OCI-LY7 (cell line): ENCODE results near the gene CREB5.

Experiments
- EZH2phosphoT487 ChIP-seq: fragments of 200-600 bp; sonication (generic); IDR thresholded peaks from 2 replicates; pipeline ENCODE4 v1.6.1; 2018; ENCODE audit warnings: low read depth, borderline replicate concordance, mild to moderate bottlenecking, mixed run types, antibody characterized with exemption, low read length, moderate library complexity, mixed read lengths
- TF ChIP-seq, protein P1 (sequence below): fragments of 200-600 bp; sonication (generic); conservative IDR thresholded peaks from 2 replicates; pipeline ENCODE4 v1.5.1; 2014; ENCODE audit warnings: mild to moderate bottlenecking, antibody characterized with exemption, low read length, moderate library complexity, mixed read lengths

GRCh38 chr7:28802450-28802849 lies 390.1 kb downstream of the CREB5 start:
- TF ChIP-seq, protein P1, sequence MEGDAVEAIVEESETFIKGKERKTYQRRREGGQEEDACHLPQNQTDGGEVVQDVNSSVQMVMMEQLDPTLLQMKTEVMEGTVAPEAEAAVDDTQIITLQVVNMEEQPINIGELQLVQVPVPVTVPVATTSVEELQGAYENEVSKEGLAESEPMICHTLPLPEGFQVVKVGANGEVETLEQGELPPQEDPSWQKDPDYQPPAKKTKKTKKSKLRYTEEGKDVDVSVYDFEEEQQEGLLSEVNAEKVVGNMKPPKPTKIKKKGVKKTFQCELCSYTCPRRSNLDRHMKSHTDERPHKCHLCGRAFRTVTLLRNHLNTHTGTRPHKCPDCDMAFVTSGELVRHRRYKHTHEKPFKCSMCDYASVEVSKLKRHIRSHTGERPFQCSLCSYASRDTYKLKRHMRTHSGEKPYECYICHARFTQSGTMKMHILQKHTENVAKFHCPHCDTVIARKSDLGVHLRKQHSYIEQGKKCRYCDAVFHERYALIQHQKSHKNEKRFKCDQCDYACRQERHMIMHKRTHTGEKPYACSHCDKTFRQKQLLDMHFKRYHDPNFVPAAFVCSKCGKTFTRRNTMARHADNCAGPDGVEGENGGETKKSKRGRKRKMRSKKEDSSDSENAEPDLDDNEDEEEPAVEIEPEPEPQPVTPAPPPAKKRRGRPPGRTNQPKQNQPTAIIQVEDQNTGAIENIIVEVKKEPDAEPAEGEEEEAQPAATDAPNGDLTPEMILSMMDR: no peak
- TF ChIP-seq EZH2phosphoT487: no peak
